Mammary epithelial cell (primary cell): Measurements from ENCODE around the gene GADD45G.

Experiments
- CTCF ChIP-seq, 2 donors: IDR thresholded peaks in 1 of 2; conservative IDR thresholded peaks in 1 of 2; 2 replicates each; pipeline ENCODE4 v1.5.1; 2011 to 2012; ENCODE audit warnings: inconsistent platforms in 2 of 2, low read length in 2 of 2, mild to moderate bottlenecking in 2 of 2, control low read depth in 1 of 2, low read depth in 1 of 2; ENCODE audit not compliant: insufficient read depth in 1 of 2; ENCODE audit errors: extremely low read depth in 1 of 2
- EZH2 ChIP-seq: IDR thresholded peaks from 2 replicates; pipeline ENCODE4 v1.6.1; 2012; ENCODE audit warnings: low read length, inconsistent platforms, borderline replicate concordance

- no peak for TF ChIP-seq CTCF (conservative IDR thresholded peaks at IDR 0.05 in 1 of 2, IDR thresholded peaks at IDR 0.05 in 1 of 2; ENCODE audit: extremely low read depth in 1 of 2, insufficient read depth in 1 of 2, low read depth in 1 of 2, low read length in 2 of 2)
- TF ChIP-seq EZH2, result no peak
Measured at GRCh38 chr9:89562186-89562814, 42.5 kb upstream of the GADD45G start.
